H1 (cell line): ENCODE results near the gene NR1I2. TPM values are rescaled to one million over a fixed set of nuclear protein-coding genes. Genes with fewer than 3 reads are reported as not detected.

Experiments used
- CTCF ChIA-PET: fragments of 300-600 bp; sonication (Branson Sonifier 250); formaldehyde crosslinking; loops from one replicate; lab custom pipeline; 2021; ENCODE audit not compliant: partially characterized antibody; lab: Charles Lee
- POLR2A ChIA-PET: fragments of 300-600 bp; sonication (Branson Sonifier 250); formaldehyde crosslinking; loops from one replicate; lab custom pipeline; 2021; ENCODE audit warnings: inconsistent platforms; ENCODE audit not compliant: partially characterized antibody; lab: Charles Lee
- DNase-seq, 2 experiments: peaks; one replicate each; pipeline versions ENCODE4 v3.0.0 to v3.0.0-alpha.2; 2010 to 2022; ENCODE audit warnings: low spot score in 2 of 2, low read depth in 1 of 2, mixed read lengths in 1 of 2
- FAIRE-seq: peaks from 2 replicates; lab custom pipeline; 2011; peaks lifted over from hg19 to GRCh38; lab: Jason Lieb, UNC
- H2AFZ ChIP-seq: 2 replicates; pipeline ENCODE4 v1.8.1; 2012; ENCODE audit warnings: low read length, inconsistent platforms
- H2AK5ac ChIP-seq: 2 replicates; pipeline ENCODE4 v1.6.1; 2013; ENCODE audit warnings: low read depth, low read length
- H2BK120ac ChIP-seq: replicated peaks from 2 replicates; pipeline ENCODE3; 2013; ENCODE audit warnings: low read depth, low read length, inconsistent platforms
- H2BK12ac ChIP-seq: 2 replicates; pipeline ENCODE4 v1.6.1; 2013; ENCODE audit warnings: low read depth, low read length
- H2BK15ac ChIP-seq: 2 replicates; pipeline ENCODE4 v1.6.1; 2013; ENCODE audit warnings: low read length
- H2BK20ac ChIP-seq: 2 replicates; pipeline ENCODE4 v1.6.1; 2013; ENCODE audit warnings: low read length
- H2BK5ac ChIP-seq: 2 replicates; pipeline ENCODE4 v1.6.1; 2013; ENCODE audit warnings: low read depth, low read length
- H3K14ac ChIP-seq: 2 replicates; pipeline ENCODE4 v1.6.1; 2013; ENCODE audit warnings: inconsistent platforms; ENCODE audit not compliant: insufficient read length
- H3K18ac ChIP-seq: 2 replicates; pipeline ENCODE4 v1.6.1; 2013; ENCODE audit warnings: low read length; ENCODE audit errors: extremely low read depth
- H3K23ac ChIP-seq: 2 replicates; pipeline ENCODE4 v1.6.1; 2013; ENCODE audit warnings: inconsistent platforms; ENCODE audit not compliant: insufficient read length
- H3K23me2 ChIP-seq: 2 replicates; pipeline ENCODE4 v1.6.1; 2013; ENCODE audit warnings: low read depth, low read length
- H3K27ac ChIP-seq: 2 replicates; pipeline ENCODE4 v1.6.1; 2011; ENCODE audit warnings: low read depth, low read length, inconsistent platforms
- H3K27me3 ChIP-seq, 4 experiments: replicated peaks in 1 of 4; 1 replicate in 1 of 4; 2 replicates in 3 of 4; pipeline versions ENCODE4 v1.6.1 to v1.8.1; 2011 to 2013; ENCODE audit warnings: low read length in 3 of 4, mild to moderate bottlenecking in 3 of 4, inconsistent platforms in 2 of 4, mixed read lengths in 2 of 4, moderate library complexity in 1 of 4; ENCODE audit not compliant: control insufficient read depth in 3 of 4, insufficient read depth in 3 of 4; ENCODE audit errors: extremely low read depth in 1 of 4
- H3K36me3 ChIP-seq, 4 experiments: 2 replicates each; pipeline versions ENCODE4 v1.6.1 to v1.8.1; 2011 to 2013; ENCODE audit warnings: mild to moderate bottlenecking in 4 of 4, low read length in 3 of 4, moderate library complexity in 2 of 4, control low read depth in 1 of 4, inconsistent platforms in 1 of 4; ENCODE audit not compliant: insufficient read depth in 4 of 4, control insufficient read depth in 2 of 4
- H3K4ac ChIP-seq: replicated peaks from 2 replicates; pipeline ENCODE3; 2013; ENCODE audit warnings: low read length, low read depth, mixed read lengths, inconsistent platforms; ENCODE audit not compliant: insufficient read length
- H3K4me1 ChIP-seq, 4 experiments: replicated peaks in 1 of 4; 1 replicate in 1 of 4; 2 replicates in 3 of 4; pipeline versions ENCODE4 v1.6.1 to v1.8.1; 2011 to 2013; ENCODE audit warnings: low read length in 3 of 4, inconsistent platforms in 2 of 4, mixed read lengths in 1 of 4; ENCODE audit not compliant: insufficient read depth in 4 of 4, control insufficient read depth in 3 of 4
- H3K4me2 ChIP-seq, 2 experiments: 2 replicates each; pipeline versions ENCODE4 v1.6.1 to v1.8.1; 2011 to 2013; ENCODE audit warnings: low read depth in 2 of 2, low read length in 2 of 2, control low read depth in 1 of 2, inconsistent platforms in 1 of 2, mild to moderate bottlenecking in 1 of 2; ENCODE audit not compliant: insufficient read depth in 1 of 2
- H3K4me3 ChIP-seq, 4 experiments: fragments of 200-600, 300-600 bp in 1 of 4; sonication (generic), shearing (Covaris generic), sonication (Bioruptor Twin) in 1 of 4; 2 replicates each; pipeline versions ENCODE4 v1.5.1 to v1.8.1; 2011 to 2016; ENCODE audit warnings: low read length in 4 of 4, low read depth in 3 of 4, control low read depth in 2 of 4, inconsistent platforms in 2 of 4, mild to moderate bottlenecking in 2 of 4, mixed read lengths in 1 of 4, moderate library complexity in 1 of 4; ENCODE audit not compliant: insufficient read depth in 2 of 4; ENCODE audit errors: extremely low read depth in 1 of 4
- H3K56ac ChIP-seq: replicated peaks from 2 replicates; pipeline ENCODE3; 2013; ENCODE audit warnings: low read depth, mild to moderate bottlenecking, mixed read lengths, low read length, inconsistent platforms; ENCODE audit not compliant: insufficient read length
- H3K79me1 ChIP-seq: 2 replicates; pipeline ENCODE4 v1.6.1; 2013; ENCODE audit warnings: low read depth, low read length, control low read depth
- H3K79me2 ChIP-seq, 2 experiments: 2 replicates each; pipeline versions ENCODE4 v1.6.1 to v1.8.1; 2012 to 2013; ENCODE audit warnings: low read length in 2 of 2, mild to moderate bottlenecking in 2 of 2, inconsistent platforms in 1 of 2; ENCODE audit not compliant: insufficient read depth in 2 of 2, control insufficient read depth in 1 of 2
- H3K9ac ChIP-seq, 4 experiments: replicated peaks in 1 of 4; 1 replicate in 1 of 4; 2 replicates in 3 of 4; pipeline versions ENCODE4 v1.6.1 to v1.8.1; 2011 to 2013; ENCODE audit warnings: low read depth in 3 of 4, low read length in 3 of 4, control low read depth in 2 of 4, mild to moderate bottlenecking in 2 of 4, moderate library complexity in 2 of 4, inconsistent platforms in 1 of 4; ENCODE audit errors: extremely low read depth in 1 of 4
- H3K9me3 ChIP-seq, 2 experiments: 2 replicates each; pipeline versions ENCODE4 v1.6.1 to v1.8.1; 2012 to 2013; ENCODE audit warnings: mild to moderate bottlenecking in 2 of 2, moderate library complexity in 2 of 2, control low read depth in 1 of 2, inconsistent platforms in 1 of 2, low read depth in 1 of 2, low read length in 1 of 2, mixed read lengths in 1 of 2; ENCODE audit not compliant: insufficient read depth in 2 of 2
- H4K20me1 ChIP-seq, 2 experiments: replicated peaks in 1 of 2; 2 replicates each; pipeline versions ENCODE3 to v1.8.1; 2011 to 2013; ENCODE audit warnings: inconsistent platforms in 2 of 2, low read length in 2 of 2, mild to moderate bottlenecking in 1 of 2; ENCODE audit not compliant: insufficient read depth in 2 of 2, control insufficient read depth in 1 of 2
- H4K5ac ChIP-seq: 2 replicates; pipeline ENCODE4 v1.6.1; 2013; ENCODE audit warnings: low read length, low read depth, mixed read lengths, inconsistent platforms; ENCODE audit not compliant: insufficient read length
- H4K8ac ChIP-seq: 2 replicates; pipeline ENCODE4 v1.8.0; 2013; ENCODE audit warnings: mild to moderate bottlenecking, moderate library complexity, low read length, inconsistent platforms; ENCODE audit not compliant: insufficient read depth; ENCODE audit errors: extremely low read depth
- H4K91ac ChIP-seq: replicated peaks from 2 replicates; pipeline ENCODE3; 2013; ENCODE audit warnings: low read length, mixed read lengths, inconsistent platforms; ENCODE audit not compliant: insufficient read length
- ASH2L ChIP-seq: fragments of 200-600, 300-600 bp; sonication (generic); IDR thresholded peaks from one replicate; pipeline ENCODE4 v1.7.1; 2017; ENCODE audit warnings: low read length
- CBX5 ChIP-seq: fragments of 300-800, 300-1000 bp; sonication (generic); IDR thresholded peaks from 2 replicates; pipeline ENCODE4 v1.7.1; 2016; ENCODE audit warnings: antibody characterized with exemption, low read length, low read depth
- EP300 ChIP-seq, 2 experiments: IDR thresholded peaks; 1 replicate in 1 of 2; 2 replicates in 1 of 2; pipeline ENCODE4 v1.6.1; 2011 to 2012; ENCODE audit warnings: low read depth in 2 of 2, low read length in 2 of 2, mild to moderate bottlenecking in 2 of 2, borderline replicate concordance in 1 of 2, inconsistent platforms in 1 of 2, moderate library complexity in 1 of 2
- RAD21 ChIP-seq, 2 experiments: IDR thresholded peaks in 1 of 2; conservative IDR thresholded peaks in 1 of 2; 2 replicates each; pipeline ENCODE4 v1.6.1; 2011; ENCODE audit warnings: low read depth in 2 of 2, low read length in 2 of 2, improper control_type of control experiment in 1 of 2, inconsistent platforms in 1 of 2, mild to moderate bottlenecking in 1 of 2, moderate library complexity in 1 of 2
- RNF2 ChIP-seq: fragments of 200-900, 300-1000 bp; sonication (generic); IDR thresholded peaks from 2 replicates; pipeline ENCODE4 v1.7.1; 2016; ENCODE audit warnings: borderline replicate concordance, low read depth, mild to moderate bottlenecking, antibody characterized with exemption, low read length; ENCODE audit not compliant: poor library complexity, severe bottlenecking; ENCODE audit errors: missing control alignments
- WGBS, 2 experiments: shearing (Covaris generic) in 1 of 2; methylation state at CpG; one replicate each; pipeline versions ENCODE4 v1.1.6 to v1.1.7; 2013 to 2015; ENCODE audit warnings: low lambda C conversion rate in 2 of 2, mixed read lengths in 2 of 2, inconsistent platforms in 1 of 2, low coverage in 1 of 2, missing lambda C conversion rate in 1 of 2; ENCODE audit not compliant: insufficient replicate concordance in 2 of 2, insufficient coverage in 1 of 2, insufficient read length in 1 of 2; ENCODE audit errors: extremely low coverage in 1 of 2, missing lambda C conversion rate in 1 of 2; 5-methylcytosine and 5-hydroxymethylcytosine counted together
- polyA plus RNA-seq, 7 experiments: library from polyadenylated mRNA; depleted of rRNA in 3 of 7; stranded (reverse) in 5 of 7; unstranded in 2 of 7; fragments of >200 nt in 5 of 7; fragments of 200-250 nt in 2 of 7; gene quantifications; 1 replicate in 5 of 7; 2 replicates in 1 of 7; 4 replicates in 1 of 7; pipeline versions ENCODE4 v1.2.1 to v1.2.3, GENCODE V29; 2011 to 2013; ENCODE audit warnings: missing spikeins in 2 of 7, mixed read lengths in 2 of 7
- total RNA-seq: library from RNA; stranded (reverse); fragmentation: NEBNext Ultra II Directional; extraction: Animal tissue kit (Norgen Biotek cat#: 25700); gene quantifications from 2 replicates; pipeline ENCODE4 v1.2.1, GENCODE V29; 2021

The NR1I2 gene
- total and polyA plus RNA-seq, 2 of the 8 experiments (the other 6 are each of a cell fraction or from before 2014, with no cell fraction given) = 0.28 to 1.8 TPM

DNA sequence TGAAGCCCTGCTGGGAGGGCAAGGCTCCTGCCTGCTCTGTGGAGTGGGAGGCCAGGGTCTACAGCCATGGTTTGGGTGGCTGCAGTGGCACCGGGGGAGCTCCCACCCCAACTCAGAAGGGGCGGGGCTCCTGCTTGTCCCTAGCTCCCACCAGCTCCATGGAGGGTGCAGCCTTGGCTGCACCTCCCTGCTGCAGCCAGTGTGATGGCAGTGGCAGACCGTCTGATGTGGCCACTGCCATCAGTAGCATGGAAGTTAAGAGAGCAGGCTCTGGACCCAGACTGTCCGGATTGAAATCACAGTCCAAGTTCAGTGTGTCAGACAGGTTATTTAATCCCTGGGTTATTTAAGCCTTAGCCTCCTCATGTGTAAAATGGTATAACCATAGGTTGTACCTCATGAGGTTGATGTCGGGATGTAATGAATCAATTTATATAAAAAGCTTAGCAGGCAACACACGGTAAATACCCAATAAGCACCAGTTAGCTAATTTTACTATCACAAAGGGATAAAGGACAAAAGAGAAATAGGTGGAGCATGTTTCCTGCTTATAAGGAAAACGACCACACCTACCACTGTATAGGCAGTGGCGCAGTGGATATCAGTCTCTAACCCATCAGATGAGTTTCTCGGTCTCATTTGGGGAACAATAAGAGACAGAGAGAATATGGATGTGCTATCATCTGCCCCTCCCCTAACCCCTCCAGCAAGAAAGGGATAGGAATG, 13.1 kb upstream of the NR1I2 start:
- no peaks in the 10 kb centered on the region for H3K79me1 ChIP-seq
- H3K9ac ChIP-seq = no peak overlapping the region
- H3K18ac ChIP-seq = no peak overlapping the region
- H4K91ac ChIP-seq = no peak overlapping the region
- no peak overlapping the region for H2BK15ac ChIP-seq
- no peaks in the 10 kb centered on the region for H3K4me1 ChIP-seq
- H2AK5ac ChIP-seq = no peak overlapping the region
- H2BK20ac ChIP-seq = no peak overlapping the region
- no peak overlapping the region for H2BK5ac ChIP-seq
- DNase-seq (no peak), FAIRE-seq (no peak)
- ChIA-PET CTCF (interaction anchor here (0.6 to 2.1 kb wide), 3 partner anchors 17 to 368 kb away, joined by 4 to 5 read pairs (median 4); no protein-coding TSS in a partner anchor), POLR2A (interaction anchor here (0.6 kb wide), 1 partner anchor 399 kb away, joined by 4 read pairs; no protein-coding TSS in a partner anchor)
- H3K23me2 ChIP-seq = no peaks in the 10 kb centered on the region
- H3K79me2 ChIP-seq = no peaks in the 10 kb centered on the region
- no peak for TF ChIP-seq RNF2
- TF ChIP-seq CBX5 = no peak
- no peak for TF ChIP-seq EP300 (IDR thresholded peaks at IDR 0.05; ENCODE audit: borderline replicate concordance in 1 of 2, low read depth in 2 of 2, low read length in 2 of 2)
- TF ChIP-seq ASH2L = no peak
- no peak for TF ChIP-seq RAD21 (IDR thresholded peaks at IDR 0.05 in 1 of 2, conservative IDR thresholded peaks at IDR 0.05 in 1 of 2; ENCODE audit: low read depth in 2 of 2, low read length in 2 of 2)
- H3K23ac ChIP-seq = no peak overlapping the region
- H2BK120ac ChIP-seq = no peak overlapping the region
- H2BK12ac ChIP-seq = no peak overlapping the region
- no peak overlapping the region for H4K5ac ChIP-seq
- H3K27ac ChIP-seq = no peak overlapping the region
- WGBS, 2 experiments = 90% methylated on average over 9 of the region's 9 CpGs; no CpG with 5 or more reads in 1 of the 2 experiments
- no peak overlapping the region for H3K14ac ChIP-seq
- H3K56ac ChIP-seq = no peak overlapping the region
- no peak overlapping the region for H3K4me3 ChIP-seq
- no peak overlapping the region for H3K4me2 ChIP-seq
- no peaks in the 10 kb centered on the region for H4K20me1 ChIP-seq
- H3K36me3 ChIP-seq = no peaks in the 10 kb centered on the region
- no peak overlapping the region for H4K8ac ChIP-seq
- peaks cover 0 to 9% of the 10 kb centered on the region in 2 experiments; a peak in 1 of 4 replicates for H3K9me3 ChIP-seq
- peaks cover 0 to 1% (median 0%) of the 10 kb centered on the region in 4 experiments; a peak in 1 of 7 replicates for H3K27me3 ChIP-seq
- H2AFZ ChIP-seq = no peak overlapping the region
- H3K4ac ChIP-seq = no peak overlapping the region
